Smooth muscle cell of the brain vasculature (primary cell): ENCODE data around the gene UNC119.

Experiments used
- DNase-seq: peaks from one replicate; pipeline ENCODE4 v3.0.0-alpha.2; 2012; ENCODE audit warnings: low read depth, low spot score

The UNC119 gene

DNA sequence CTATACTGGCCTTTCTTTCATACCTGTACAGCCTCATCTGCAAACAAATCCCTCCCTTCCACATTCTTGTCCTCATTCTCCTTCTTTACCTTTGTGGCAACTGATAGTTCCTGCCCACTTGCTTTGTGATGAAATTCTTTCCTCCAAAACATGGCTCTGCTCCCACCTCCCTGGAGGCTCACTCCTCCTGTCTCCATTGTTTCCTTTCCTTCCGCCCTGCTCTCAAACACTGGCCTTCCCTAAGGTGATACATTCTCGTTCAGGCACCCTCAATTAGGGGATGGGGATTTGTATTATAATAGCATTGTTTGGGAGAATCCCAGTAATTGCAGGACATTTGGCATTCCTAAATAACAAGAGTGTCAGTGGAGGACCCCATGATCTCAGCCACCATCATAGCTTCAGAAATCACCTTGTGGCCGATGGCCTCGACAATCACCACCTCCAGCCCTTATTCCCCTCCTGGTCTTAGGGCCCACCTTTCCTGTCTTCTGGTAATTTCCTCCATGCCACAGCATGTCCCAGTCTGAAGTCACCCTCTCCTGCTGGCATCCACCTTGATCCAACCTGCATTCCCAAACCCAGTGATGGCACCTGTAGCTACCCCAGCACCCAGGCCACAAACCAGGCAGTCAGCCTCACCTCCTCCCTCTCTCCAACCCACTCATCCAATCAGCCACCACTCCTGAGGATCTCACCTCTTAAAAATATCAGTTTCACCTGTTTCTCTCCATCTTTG lies 7.9 kb downstream of the UNC119 start:
- no peak for DNase-seq

DNA sequence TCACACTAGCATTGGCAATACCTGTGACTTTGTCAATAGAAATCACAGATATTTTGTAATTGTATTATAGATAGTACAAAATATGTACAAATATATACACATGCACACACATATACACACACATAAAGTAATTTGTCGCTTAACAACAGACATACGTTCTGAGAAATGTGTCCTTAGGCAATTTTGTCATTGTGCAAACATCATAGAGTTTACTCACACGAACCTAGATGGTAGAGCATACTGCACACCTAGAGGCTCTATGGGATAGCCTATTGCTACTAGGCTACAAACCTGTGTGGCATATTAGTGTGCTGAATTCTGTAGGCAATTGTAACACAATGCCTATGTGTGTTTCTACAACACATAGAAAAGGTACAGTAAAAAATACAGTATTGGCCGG lies 11.0 kb downstream of the UNC119 start:
- DNase-seq: no peak

DNA sequence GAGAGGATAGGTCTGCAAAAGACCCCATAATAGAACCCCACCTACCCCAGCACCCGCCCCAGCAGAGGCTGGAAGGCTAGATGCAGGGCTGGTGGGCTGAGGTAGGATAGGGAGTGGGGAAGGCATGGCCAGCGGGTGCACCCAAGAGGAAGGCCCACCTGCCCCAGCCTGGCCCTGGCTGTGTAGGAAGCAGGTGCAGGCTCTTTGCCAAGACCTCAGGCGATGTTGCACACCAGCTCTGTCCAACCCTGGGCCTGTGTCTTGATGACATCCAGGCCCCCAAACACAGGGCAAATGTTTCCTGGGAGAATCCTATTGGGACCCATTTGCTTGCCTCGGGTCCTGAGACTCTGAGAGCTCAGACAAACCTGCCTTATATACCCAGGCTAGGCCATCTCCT lies 12.2 kb downstream of the UNC119 start:
- no peak for DNase-seq

DNA sequence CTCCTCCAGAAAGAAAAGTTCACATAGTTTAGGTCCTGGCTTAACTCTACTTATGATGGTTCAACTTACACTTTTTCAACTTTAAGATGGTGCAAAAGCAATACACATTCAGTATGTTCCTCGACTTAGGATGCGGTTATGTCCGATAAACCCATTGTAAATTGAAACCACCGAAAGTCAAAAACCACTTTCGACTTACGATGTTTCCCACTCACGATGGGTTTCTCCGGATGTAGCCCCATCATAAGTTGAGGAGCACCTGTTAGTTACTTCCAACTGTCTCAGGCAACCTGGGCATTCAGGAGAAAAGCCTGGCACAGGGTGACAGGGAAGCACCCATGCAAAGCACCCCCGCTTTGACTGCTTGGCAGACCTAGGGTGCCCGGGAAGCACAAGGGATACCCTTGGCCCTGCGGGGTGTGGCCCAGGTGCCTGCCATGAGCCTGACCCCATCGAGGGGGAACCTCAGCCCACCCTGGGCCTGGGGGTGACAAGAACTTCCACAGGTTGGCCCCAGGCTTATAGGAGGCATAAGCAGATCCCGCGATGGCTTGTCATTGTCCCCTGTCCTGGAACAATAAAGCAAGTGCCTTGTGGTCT lies 14.0 kb downstream of the UNC119 start:
- DNase-seq: no peak

DNA sequence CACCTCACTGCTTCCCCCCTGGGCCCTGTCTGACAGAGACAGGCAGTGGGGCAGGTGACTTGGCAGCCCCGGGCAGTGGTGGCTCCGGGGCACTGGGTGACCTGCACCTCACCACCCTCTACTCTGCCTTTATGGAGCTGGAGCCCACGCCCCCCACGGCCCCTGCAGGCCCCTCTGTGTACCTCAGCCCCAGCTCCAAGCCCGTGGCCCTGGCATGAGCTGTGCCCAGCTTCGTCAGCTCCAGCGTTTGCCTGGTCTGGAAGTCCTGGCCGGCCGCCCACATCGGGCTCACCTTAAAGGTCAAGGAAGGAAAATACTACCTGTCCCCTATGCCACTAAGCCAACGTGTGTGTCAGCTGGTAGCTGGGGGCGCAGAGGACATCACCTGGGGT lies 15.2 kb downstream of the UNC119 start:
- DNase-seq: no peak

DNA sequence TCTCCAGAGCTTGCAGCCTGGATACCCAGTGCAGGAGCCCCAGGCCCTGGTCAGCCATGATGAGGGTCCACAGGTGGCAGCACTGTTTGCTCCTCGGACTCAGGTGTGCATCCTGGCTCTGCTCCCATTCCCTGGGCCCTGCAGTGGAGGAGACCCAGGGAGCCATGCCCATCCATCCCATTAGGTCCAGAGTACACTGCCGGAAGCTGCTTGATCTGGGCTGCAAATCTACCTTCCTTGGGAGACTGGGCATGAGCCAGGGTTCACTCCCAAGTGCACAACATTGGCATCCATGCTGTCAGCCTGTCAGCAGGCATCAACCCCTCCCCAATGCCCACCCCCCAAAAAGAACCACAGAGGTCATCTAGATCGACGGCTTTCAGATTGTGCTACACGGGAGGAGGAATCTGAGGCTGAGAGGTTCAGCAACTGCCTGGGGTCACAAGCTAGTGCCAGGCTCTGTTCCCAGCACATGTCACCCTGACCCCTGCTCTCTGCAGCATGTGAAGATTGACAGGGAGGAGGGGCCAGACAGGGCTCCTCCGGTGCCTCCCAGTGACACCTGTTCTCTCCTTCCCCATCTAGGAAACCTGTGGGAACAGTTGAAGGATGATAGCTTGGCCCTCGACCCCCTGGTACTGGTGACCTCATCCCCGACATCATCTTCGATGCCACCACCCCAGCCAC lies 15.7 kb downstream of the UNC119 start:
- no peak for DNase-seq

DNA sequence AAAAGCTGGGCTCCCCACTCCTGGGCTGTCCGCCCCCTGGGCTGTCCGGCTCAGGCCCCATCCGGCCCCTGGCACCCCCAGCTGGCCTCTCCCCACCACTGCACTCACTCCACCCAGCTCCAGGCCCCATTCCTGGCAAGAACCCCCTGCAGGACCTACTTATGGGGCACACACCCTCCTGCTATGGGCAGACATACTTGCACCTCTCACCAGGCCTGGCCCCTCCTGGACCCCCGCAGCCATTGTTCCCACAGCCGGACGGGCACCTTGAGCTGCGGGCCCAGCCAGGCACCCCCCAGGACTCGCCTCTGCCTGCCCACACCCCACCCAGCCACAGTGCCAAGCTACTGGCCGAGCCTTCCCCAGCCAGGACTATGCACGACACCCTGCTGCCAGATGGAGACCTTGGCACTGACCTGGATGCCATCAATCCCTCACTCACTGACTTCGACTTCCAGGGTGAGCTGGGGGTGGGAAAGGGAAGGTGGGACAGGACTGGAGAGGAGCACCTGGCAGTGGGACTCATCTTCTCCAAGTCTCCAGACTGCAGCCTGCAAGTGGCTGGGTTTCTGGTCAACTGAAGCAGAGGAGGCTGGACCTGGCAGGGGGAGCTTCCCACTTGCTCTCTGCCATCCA lies 17.6 kb downstream of the UNC119 start:
- DNase-seq: no peak

DNA sequence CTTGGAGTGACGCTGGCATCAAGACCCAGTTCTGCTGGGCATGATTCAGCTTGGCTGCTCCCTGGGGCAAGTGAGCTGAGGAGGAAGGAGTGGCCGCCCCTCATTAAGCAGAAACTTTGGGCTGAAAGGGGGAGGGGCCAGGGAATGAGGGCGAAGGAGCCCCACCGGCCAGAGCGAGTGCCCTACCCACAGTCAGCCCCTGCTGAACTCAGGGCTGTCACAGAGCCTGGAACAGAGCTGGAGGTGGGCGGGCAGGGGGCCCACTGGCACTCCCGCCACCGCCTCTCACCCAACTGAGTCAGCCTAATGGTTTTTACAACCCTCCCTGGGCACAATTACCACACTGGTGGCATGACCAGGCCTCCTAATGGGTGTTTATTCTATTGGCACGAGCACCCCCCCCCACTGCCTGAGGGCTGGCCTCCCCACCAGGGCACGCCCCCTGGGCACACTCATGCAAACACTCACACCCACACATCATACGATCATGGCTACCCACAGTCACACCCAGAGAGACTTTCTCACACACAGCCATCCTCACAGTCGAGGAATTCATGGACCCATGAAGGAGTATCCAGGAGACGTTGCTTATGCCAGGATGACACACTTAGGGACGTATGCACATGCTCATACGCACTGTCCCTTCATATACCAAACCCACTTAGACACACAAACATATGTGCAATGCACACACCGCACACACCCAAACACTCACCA lies 19.2 kb downstream of the UNC119 start:
- no peak for DNase-seq

DNA sequence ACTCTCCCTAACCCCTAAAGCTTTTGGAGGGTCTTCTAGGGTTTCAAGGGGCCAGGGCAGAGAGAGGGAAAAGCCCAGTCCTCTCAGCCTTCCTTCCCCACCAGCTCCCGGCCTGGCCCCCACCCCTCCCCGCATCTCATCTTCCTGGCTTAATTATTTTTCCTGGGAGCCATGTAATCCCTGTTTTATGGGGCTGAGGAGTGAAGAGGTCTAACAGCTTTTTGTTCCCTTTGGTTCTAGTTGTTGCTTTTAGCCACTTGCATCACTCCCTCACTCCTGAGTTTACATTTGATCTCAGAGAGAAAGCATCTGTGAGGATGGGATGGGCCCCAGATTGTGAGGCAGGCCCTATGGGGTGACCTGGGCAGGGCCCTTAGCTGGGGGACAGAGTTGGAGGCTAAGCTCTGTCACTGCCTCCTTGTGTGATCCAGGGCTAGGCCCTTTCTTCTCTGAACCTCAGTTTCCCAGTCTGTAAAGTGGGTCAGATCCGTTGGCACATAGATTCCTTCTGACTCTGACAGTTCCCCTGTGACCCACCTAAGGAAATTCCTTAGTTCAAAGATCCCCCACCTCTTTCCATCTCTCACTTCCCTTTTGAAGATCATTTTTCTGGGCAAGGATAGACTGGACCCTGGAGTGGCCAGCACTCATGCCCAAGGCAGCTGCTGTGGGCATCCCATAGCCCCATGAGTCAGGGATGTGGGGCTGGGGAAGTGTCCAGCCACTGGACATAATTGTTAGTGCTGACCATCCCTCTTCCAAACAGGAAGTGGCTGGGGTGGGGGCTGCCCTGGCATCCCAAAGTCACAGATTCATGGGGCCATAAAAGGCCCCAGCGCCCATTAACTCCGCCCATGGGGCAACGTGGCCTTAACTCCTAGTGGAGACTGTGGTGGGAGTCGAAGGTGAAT lies 20.1 kb downstream of the UNC119 start:
- no peak for DNase-seq

DNA sequence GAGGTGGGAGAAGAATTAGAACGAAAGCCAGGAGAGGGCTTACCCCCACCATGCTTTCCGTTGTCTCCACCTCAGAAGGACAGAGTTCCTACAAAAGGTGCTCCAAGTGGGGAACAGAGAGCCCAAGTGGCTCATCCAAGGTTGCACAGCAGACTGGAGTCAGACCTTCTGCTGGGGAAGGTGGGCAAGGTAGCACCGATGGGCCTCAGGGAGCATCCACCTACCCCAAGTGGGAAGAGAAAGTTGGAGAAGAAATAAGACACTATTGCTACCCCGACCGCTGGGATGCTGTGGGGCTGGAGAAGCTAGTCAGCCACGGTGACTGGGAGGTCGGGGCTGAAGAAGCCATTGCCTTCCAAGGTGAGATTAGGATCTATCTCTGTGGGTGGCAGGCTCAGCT lies 21.5 kb downstream of the UNC119 start:
- no peak for DNase-seq

DNA sequence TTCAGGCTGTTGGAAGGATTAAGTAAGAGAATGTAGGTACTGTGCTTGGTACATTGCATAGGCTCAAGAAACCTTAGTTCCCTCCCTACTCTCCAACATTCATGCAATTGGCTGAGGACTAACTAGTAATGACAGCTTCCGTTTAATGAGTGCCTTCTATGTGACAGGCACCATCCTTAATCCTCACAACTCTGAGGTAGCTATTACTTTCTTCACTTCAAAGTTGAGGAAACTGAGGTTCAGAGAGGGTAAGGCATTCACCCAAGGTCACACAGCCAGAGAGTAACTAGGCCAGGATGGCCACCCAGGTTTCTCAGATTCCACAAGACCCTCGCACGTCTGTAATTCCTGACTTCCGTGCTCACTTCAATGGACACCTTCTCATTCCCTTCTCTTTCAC lies 22.2 kb downstream of the UNC119 start:
- no peak for DNase-seq

DNA sequence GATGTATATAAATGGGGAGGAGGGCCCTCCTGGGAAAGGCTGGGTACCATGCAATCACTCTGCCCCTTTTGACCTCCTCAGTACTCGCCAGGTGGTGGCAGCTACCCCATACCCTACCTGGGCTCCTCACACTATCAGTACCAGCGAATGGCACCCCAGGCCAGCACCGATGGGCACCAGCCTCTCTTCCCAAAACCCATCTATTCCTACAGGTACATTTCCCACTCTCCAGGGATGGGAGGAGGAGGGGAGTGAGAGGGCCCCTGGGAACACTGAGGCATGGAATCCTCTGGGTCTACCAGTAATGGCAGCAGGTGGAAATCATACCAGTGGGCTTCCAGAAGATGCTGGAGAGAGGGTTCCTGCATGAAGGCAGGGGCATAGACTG lies 23.4 kb downstream of the UNC119 start:
- no peak for DNase-seq

DNA sequence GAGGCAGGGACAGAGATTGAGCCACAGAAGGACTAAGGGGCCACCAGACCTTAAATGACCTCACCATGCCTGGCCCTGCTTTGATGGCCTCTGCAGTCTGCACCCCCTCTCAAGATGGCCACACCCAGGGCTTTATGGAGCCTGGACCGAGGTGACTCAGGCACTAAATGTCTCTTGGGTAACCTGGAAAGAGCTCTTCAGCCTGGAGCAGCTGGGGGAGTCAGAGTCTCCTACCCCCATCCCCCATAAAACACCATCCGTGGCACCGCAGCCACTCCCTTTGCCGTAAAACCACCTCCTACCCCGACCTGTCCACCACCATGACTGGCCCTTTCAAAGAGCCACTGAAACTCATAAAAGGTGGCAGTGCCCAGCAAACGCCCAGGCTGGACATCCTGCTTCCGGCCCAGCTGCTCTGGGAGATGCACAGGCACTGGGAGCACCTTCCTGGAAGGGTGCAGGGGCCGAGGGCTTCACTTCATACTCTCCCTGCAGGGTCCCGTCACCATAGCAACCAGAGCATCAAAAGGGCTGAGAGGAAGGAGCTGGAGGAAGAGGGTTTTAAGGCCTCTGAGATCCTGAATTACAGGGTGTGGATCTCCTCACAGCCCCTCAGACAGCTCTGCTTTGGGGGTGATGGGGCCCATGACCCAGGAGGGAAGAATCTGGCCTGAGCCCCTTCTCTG lies 24.0 kb downstream of the UNC119 start:
- DNase-seq: no peak

DNA sequence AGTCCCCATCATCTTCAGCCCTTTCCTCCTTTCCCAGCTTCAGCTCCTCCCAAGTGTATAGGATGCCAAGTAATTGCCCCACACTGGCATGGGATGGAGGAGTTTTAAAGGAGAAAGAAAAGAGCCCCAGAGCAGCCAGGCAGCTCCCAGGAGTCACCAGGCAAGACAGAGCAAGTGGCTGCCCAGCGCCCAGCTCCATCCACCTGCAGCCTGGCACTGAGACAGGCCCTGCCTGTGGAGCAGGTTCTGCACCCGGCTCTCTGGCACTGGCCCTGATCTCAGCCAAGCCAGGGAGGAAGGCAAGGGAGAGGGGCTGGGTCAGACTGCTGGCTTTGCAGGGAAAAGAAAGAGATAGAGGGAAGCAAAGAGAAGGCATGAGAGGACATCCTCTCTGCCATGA lies 24.6 kb downstream of the UNC119 start:
- DNase-seq: no peak

DNA sequence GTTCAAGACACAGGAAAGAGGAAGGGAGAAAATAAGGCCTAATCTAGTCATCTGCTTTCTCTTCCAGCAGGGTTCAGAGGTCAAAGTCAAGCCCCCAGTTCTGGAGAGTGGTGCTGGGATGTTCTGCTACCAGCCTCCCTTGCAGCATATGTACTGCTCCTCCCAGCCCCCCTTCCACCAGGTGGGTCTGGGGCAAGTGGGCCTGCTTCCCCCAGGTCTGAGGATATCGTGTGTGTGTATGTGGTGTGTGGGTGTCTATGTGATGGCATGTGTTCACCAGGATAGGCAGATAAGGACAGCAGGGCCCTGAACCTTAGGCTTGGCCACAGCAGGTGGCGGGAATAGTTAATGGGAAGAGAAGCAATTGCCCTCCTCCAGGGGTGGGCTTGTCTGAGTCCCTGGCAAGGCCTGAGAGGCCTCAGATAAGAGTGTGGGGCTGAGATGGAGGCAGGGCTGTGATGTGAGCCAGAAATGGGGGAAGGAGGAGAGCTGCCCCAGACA lies 25.2 kb downstream of the UNC119 start:
- DNase-seq: no peak

DNA sequence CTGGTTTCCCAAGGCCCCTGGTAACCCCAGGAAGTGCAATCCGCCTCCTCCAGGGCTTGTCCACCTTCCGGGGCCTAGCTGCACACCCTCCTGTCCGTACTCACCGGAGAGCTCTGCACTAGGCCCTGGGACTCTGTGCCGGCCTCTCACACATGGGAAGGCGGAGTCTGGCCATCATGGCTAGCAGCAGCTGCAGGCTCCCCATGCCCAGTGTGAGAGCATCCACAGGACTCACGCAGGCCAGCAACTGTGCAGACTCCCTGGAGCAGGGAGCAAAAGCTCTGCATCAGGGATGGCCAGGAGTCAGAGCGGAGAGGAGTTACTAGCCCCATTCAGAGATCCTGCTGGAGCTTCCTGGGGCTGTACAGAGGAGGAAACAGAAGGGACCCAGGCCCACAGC lies 26.0 kb downstream of the UNC119 start:
- DNase-seq: no peak

DNA sequence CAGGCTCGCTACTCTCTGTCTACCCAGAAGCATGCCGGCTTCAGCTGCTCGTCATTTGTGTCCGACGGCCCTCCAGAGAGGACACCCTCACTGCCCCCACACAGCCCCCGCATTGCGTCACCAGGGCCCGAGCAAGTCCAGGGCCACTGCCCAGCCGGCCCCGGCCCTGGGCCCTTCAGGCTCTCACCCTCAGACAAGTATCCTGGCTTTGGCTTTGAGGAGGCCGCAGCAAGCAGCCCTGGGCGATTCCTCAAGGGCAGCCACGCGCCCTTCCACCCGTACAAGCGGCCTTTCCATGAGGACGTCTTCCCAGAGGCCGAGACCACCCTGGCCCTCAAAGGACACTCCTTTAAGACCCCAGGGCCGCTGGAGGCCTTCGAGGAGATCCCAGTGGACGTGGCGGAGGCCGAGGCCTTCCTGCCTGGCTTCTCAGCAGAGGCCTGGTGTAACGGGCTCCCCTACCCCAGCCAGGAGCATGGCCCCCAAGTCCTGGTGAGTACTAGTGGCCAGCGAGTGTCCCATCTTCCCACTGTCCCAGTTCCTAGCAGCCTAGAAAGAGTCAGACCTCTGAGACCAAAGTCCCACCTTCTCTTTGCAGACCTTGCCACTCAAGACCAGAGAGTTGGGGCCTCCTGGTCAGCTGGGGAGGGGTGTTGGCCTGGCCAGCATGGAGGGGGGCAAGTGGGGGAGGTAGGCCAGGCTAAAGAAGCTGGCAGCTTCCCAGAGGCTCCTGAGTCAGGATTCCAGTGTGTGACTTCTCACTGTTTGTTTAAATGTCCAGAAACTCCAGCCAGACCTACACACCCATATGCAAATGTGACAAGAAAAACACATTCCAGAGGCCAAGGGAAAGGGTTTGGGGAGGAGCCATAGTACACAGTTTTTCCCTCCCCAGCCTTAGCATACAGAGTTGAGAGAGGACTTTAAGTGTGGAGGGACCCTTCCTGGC lies 27.7 kb downstream of the UNC119 start:
- no peak for DNase-seq

DNA sequence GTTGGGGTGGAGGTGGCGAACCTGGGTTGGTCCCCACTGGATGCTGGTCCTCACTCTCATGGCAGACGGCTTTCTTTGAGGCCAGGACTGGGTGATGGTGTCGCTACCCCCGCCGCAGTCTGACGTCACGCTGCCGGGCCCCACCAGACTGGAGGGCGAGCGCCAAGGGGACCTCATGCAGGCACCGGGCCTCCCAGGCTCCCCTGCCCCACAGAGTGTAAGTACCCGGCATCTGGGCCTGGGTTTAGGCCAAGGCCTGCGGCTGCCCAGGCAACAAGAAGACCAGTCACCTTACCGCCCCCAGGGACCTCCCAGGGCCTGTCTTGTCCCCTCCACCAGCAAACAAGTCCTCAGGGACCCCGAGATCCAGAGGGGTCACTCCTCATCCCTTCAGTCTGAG lies 28.5 kb downstream of the UNC119 start:
- DNase-seq: no peak

DNA sequence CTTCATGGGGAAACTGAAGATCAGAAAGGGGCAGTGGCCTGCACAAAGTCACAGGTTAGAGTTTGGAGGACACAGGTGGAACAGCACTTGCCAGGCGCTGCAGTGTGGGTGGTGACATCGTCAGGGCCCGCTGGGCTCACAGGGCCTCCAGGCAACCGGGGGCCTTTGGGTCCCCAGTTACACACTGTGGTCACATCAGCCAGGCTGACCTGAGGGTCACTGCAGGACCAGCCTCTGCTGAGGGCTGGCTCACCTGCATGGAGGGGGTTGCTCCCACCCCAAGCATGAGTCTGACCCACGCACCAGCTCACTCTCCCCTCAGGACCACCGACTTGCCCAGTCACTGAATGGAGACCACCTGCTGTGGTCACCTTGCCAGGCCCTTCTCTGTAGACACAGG lies 29.2 kb downstream of the UNC119 start:
- DNase-seq: no peak
